HG02840 (cell line): Measurements from ENCODE around the gene DDR2.
A peak's percentile ranks its signal among the peaks of the same experiment; 100 is the strongest.

Experiments
- ATAC-seq: cut with Tn5 transposase; IDR thresholded peaks from one replicate; pipeline ENCODE4 v1.9.1; 2021; ENCODE audit warnings: mild to moderate bottlenecking, moderate library complexity, moderate number of reproducible peaks; ENCODE audit not compliant: unreplicated experiment, low FRiP score

Gene DDR2

DNA sequence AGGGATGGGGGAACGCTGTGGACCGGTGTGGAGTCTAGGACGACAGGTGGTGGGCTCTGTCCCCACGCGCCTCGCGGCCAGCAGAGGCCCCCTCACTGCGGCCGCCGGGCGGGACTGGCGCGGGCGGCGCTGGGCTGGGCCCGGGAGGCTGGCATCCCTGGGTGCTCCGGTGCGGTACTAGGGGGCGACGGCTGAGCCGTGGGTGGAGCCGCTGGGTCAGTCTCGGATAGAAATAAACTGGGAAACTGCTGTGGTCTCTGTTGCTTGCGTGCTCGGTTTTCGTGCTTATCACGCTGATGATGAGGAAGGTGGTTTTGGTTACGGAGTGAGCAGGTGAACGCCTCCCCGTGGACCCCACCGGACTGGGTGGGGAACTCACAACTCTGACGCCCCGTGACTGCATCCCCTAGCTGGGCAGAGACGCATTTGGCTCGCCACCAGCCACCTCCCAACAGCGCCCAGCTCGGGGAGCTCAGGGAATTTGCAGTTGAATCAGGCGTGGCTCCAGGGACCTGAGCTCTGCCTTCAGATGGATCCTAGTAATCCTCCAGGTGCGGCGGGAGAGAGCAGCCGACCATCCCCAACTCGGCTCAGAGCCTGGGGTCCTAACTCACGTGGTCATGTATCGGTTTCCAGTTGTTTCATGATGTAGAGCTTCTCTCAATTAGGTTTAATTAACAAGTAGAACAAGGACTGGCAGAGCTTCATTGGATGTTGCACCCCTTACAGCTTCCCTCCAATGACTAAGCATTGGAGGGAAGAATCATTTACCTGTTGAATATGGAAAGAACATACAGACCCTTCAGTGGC, 190.3 kb downstream of the DDR2 start:
- no peak for ATAC-seq

GRCh38 chr1:162823231-162823630, 191.0 kb downstream of the DDR2 start:
- ATAC-seq = no peak

- no peak for ATAC-seq
Measured at GRCh38 chr1:162823771-162824525, 191.7 kb downstream of the DDR2 start.

DNA sequence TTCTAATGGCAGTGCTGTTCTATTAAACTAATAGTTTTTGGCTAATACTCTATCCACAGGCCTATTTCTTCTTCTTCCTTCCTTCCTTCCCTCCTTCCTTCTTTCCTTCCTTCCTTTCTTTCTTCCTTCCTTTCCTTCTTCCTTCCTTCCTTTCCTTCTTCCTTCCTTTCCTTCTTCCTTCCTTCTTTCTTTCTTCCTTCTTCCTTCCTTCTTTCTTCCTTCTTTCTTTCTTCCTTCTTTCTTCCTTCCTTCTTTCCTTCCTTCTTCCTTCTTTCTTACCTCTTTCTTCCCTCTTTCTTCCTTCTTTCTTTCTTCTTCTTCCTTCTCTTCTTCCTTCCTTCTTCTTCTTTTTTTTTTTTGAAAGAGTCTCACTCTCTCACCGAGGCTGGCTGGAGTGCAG, 197.0 kb downstream of the DDR2 start:
- no peak for ATAC-seq

GRCh38 chr1:162832470-162832869, 200.2 kb downstream of the DDR2 start:
- ATAC-seq = no peak

GRCh38 chr1:162835157-162835899, 203.1 kb downstream of the DDR2 start:
- ATAC-seq = peak; percentile 71
